ENCODE measurements around the gene ABI3BP.

ABI3BP gene

DNA sequence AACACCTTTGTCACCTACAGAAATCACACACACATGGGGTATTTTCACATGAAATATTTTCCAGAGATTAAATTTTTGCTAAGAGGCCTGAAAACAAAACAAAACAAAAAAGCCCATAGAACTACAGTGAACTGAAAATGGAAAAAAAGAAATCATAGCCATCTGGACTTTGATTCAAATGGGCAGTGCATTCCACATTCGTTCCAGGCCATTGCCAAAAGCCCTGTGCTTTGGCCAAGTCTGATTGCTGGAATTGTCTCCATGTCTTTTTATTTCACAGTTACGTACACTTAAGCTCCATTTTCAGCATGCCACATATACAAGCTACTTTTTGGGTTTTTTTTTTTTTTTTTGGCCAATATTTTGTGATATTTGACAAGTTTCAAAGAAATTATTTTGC lies 236.8 kb downstream of the ABI3BP start:
- TF ChIP-seq GATA3 (IDR thresholded peaks at IDR 0.05; ENCODE audit: low read depth, low read length) (no peak), GATA2 (IDR thresholded peaks at IDR 0.05; ENCODE audit: low read depth, low read length) (no peak)

DNA sequence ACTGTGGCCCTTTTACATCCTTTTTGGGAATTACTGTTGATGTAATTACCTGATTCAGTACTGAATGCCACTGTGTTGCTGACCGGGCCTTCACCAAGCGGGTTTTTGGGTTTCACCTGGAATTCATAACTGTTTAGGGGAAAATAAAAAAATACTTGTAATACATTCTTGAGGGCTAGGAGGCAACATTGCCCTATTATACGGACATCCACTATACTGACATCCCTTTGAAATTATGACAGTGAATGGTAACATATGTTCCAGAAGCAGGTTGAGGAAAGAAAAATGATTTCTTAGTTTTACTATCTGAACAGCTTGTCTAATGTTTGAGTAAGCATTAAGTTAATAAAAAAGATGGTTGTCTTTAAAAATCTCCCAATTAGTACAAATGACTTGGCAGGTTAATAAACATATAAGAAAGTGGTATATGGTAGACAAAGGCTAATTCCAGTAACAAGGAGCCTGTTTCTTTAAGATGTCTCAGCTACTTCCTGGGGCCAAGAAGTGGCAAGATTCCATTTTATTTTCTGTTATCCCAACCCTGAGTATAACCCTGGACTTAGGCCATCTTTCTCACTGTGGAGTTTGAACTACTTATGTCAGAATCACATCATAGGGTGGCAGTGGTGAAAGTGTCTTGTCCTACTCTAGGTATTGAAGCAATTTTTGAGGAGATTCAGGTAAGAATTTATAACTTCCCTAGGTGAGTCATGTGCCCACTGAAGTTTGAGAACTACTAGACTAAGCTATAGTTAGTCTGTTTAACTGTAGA lies 238.5 kb downstream of the ABI3BP start:
- TF ChIP-seq GATA3 (IDR thresholded peaks at IDR 0.05; ENCODE audit: low read depth, low read length): no peak
- TF ChIP-seq GATA2 (IDR thresholded peaks at IDR 0.05; ENCODE audit: low read depth, low read length): no peak

DNA sequence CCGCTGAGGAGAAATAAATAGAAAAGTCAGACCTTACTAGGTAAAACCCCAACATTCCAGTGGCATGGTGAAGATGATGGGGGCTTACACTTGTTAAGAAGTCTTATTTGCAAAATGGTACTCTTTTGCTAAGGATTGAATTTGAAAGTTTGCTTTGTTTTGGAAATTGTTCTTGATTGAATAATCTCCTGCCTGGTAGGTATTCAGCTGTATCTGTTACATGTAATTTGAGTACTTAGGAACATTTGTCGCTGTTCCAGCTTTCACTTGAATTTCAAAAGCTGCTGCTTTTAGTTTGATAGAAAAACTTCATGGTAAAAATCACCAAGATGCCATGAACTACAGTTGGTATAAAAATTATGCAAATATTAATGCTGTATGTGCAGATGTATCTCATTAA lies 239.4 kb downstream of the ABI3BP start:
- no peak for TF ChIP-seq GATA3 (IDR thresholded peaks at IDR 0.05; ENCODE audit: low read depth, low read length)
- no peak for TF ChIP-seq GATA2 (IDR thresholded peaks at IDR 0.05; ENCODE audit: low read depth, low read length)

GRCh38 chr3:100748967-100749366 lies 244.3 kb downstream of the ABI3BP start:
- TF ChIP-seq GATA2 (IDR thresholded peaks at IDR 0.05; ENCODE audit: low read depth, low read length) (no peak), GATA3 (IDR thresholded peaks at IDR 0.05; ENCODE audit: low read depth, low read length) (no peak)

GRCh38 chr3:100748220-100748619 lies 245.0 kb downstream of the ABI3BP start:
- TF ChIP-seq GATA3 (IDR thresholded peaks at IDR 0.05; ENCODE audit: low read depth, low read length) (no peak), GATA2 (IDR thresholded peaks at IDR 0.05; ENCODE audit: low read depth, low read length) (no peak)

- TF ChIP-seq GATA3 (IDR thresholded peaks at IDR 0.05; ENCODE audit: low read depth, low read length): no peak
- no peak for TF ChIP-seq GATA2 (IDR thresholded peaks at IDR 0.05; ENCODE audit: low read depth, low read length)
Observed at GRCh38 chr3:100746092-100746491, 247.1 kb downstream of the ABI3BP start.

GRCh38 chr3:100745617-100746016 lies 247.6 kb downstream of the ABI3BP start:
- no peak for TF ChIP-seq GATA3 (IDR thresholded peaks at IDR 0.05; ENCODE audit: low read depth, low read length)
- no peak for TF ChIP-seq GATA2 (IDR thresholded peaks at IDR 0.05; ENCODE audit: low read depth, low read length)

DNA sequence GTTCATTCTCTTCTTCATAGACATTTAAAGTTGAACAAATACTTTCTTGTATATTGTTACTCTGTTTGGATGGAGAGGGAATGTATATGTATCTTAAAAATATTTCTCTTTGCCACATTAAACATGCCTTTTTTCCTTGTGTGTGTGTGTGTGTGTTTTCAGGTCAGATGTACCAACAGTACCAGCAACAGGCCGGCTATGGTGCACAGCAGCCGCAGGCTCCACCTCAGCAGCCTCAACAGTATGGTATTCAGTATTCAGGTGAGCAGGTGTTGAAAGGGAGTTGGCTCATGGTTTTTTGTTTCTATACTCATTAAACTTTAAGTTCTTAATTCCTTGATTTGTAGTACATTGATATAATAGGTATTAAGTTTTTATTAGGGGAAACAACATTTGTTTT lies 248.6 kb downstream of the ABI3BP start:
- TF ChIP-seq GATA2 (IDR thresholded peaks at IDR 0.05; ENCODE audit: low read depth, low read length) (no peak), GATA3 (IDR thresholded peaks at IDR 0.05; ENCODE audit: low read depth, low read length) (no peak)

DNA sequence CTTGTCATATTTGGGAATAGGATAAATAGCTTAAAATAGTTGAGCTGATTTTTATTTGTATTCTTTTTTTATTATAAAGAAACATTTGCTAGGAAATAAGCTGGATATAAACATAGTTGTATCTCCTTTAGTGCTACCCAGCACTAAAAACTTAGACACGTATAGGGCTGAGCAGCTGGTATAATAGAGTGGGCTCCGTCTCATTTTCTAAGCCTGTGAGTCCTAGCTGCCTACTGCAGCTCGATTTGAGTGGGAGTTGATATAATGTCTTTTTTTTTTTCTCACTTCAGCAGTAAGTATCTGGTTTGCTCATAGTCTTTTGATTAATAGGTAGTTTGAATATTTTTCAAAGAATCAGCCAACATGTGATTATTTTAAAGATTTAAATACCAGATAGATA lies 249.7 kb downstream of the ABI3BP start:
- TF ChIP-seq GATA3 (IDR thresholded peaks at IDR 0.05; ENCODE audit: low read depth, low read length): no peak
- no peak for TF ChIP-seq GATA2 (IDR thresholded peaks at IDR 0.05; ENCODE audit: low read depth, low read length)

GRCh38 chr3:100740207-100740606 lies 253.0 kb downstream of the ABI3BP start:
- no peak for TF ChIP-seq GATA2 (IDR thresholded peaks at IDR 0.05; ENCODE audit: low read depth, low read length)
- no peak for TF ChIP-seq GATA3 (IDR thresholded peaks at IDR 0.05; ENCODE audit: low read depth, low read length)

DNA sequence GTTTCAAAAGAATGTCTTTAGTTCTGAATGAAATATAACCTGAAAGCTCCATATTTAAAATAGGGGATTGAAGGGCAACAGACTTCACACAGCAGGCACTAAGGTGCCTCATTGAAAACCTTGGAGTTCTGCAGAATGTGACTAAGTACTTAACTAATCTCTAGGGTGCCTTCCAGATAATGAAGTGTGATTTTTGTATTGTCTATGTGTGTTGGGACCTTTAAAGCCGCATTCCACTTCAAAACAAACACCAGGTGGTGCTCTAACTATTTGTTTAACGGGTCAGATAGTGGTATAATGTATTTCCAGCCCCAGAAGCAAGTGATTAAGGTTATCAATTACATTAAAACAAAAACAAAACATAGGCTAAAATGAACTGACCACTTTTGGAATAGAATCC lies 255.9 kb downstream of the ABI3BP start:
- TF ChIP-seq GATA2 (IDR thresholded peaks at IDR 0.05; ENCODE audit: low read depth, low read length) (no peak), GATA3 (IDR thresholded peaks at IDR 0.05; ENCODE audit: low read depth, low read length) (no peak)

GRCh38 chr3:100732435-100732834 lies 260.8 kb downstream of the ABI3BP start:
- no peak for TF ChIP-seq GATA3 (IDR thresholded peaks at IDR 0.05; ENCODE audit: low read depth, low read length)
- no peak for TF ChIP-seq GATA2 (IDR thresholded peaks at IDR 0.05; ENCODE audit: low read depth, low read length)

DNA sequence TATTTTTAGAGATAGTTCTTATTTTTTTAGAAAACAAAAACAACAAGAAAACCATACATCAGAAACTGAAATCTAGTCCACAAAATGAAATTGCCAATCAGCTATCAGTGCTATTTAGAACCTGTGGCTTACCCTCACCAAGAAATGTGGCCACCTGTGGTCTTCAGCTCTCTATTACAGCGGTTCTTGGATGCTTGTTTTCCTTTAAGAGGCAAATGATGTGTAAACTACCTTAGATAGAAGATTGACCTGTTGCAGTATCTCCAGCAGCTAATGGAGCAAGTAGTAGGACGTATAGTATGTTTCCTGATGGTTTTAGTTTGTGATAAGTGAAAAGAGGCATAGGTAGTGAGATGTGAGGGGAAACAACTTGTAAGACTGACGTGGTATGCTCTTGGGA lies 262.7 kb downstream of the ABI3BP start:
- TF ChIP-seq GATA2 (IDR thresholded peaks at IDR 0.05; ENCODE audit: low read depth, low read length): no peak
- no peak for TF ChIP-seq GATA3 (IDR thresholded peaks at IDR 0.05; ENCODE audit: low read depth, low read length)

- TF ChIP-seq GATA2 (IDR thresholded peaks at IDR 0.05; ENCODE audit: low read depth, low read length) (no peak), GATA3 (IDR thresholded peaks at IDR 0.05; ENCODE audit: low read depth, low read length) (no peak)
Observed at GRCh38 chr3:100726706-100727105, 266.5 kb downstream of the ABI3BP start.

DNA sequence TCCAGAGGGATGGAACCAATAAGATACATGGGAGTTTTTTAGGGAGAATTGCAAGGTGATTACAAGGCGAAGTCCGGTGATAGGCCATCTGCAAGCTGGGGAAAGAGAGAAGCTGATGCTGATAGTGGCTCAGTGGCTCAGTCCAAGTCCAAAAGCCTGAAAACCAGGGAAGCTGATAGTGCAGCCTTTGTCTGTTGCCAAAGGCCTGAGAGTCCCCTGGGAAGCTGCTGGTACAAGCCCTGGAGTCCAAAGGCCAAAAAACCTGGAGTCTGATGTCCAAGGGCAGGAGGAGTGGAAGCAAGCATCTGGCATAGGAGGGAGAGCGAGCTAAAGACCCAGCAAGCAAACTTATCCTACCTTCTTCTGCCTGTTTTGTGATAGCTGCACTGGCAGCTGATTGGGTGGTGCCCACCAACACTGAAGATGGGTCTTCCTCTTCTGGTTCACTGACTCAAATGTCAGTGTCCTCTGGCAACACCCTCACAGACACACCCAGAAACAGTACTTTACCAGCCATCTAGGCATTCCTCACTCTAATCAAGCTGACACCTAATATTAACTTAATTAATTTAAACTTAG lies 267.2 kb downstream of the ABI3BP start:
- no peak for TF ChIP-seq GATA3 (IDR thresholded peaks at IDR 0.05; ENCODE audit: low read depth, low read length)
- TF ChIP-seq GATA2 (IDR thresholded peaks at IDR 0.05; ENCODE audit: low read depth, low read length): no peak

Measured in SH-SY5Y (cell line).